DMS79 treated with DMSO at 0.1 percent for 48 hours (cell line): ENCODE results near the gene BAZ1B.
"Not testable (repeated sequence)": the region's sequence is repeated elsewhere in the genome, so short reads cannot be mapped to it uniquely, and the experiment has no call there.

Source experiments
- DNase-seq: peaks from one replicate; lab custom pipeline; 2025; lab: John Stamatoyannopoulos, UW

BAZ1B gene, protein sequence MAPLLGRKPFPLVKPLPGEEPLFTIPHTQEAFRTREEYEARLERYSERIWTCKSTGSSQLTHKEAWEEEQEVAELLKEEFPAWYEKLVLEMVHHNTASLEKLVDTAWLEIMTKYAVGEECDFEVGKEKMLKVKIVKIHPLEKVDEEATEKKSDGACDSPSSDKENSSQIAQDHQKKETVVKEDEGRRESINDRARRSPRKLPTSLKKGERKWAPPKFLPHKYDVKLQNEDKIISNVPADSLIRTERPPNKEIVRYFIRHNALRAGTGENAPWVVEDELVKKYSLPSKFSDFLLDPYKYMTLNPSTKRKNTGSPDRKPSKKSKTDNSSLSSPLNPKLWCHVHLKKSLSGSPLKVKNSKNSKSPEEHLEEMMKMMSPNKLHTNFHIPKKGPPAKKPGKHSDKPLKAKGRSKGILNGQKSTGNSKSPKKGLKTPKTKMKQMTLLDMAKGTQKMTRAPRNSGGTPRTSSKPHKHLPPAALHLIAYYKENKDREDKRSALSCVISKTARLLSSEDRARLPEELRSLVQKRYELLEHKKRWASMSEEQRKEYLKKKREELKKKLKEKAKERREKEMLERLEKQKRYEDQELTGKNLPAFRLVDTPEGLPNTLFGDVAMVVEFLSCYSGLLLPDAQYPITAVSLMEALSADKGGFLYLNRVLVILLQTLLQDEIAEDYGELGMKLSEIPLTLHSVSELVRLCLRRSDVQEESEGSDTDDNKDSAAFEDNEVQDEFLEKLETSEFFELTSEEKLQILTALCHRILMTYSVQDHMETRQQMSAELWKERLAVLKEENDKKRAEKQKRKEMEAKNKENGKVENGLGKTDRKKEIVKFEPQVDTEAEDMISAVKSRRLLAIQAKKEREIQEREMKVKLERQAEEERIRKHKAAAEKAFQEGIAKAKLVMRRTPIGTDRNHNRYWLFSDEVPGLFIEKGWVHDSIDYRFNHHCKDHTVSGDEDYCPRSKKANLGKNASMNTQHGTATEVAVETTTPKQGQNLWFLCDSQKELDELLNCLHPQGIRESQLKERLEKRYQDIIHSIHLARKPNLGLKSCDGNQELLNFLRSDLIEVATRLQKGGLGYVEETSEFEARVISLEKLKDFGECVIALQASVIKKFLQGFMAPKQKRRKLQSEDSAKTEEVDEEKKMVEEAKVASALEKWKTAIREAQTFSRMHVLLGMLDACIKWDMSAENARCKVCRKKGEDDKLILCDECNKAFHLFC (N-terminal part only)

DNA sequence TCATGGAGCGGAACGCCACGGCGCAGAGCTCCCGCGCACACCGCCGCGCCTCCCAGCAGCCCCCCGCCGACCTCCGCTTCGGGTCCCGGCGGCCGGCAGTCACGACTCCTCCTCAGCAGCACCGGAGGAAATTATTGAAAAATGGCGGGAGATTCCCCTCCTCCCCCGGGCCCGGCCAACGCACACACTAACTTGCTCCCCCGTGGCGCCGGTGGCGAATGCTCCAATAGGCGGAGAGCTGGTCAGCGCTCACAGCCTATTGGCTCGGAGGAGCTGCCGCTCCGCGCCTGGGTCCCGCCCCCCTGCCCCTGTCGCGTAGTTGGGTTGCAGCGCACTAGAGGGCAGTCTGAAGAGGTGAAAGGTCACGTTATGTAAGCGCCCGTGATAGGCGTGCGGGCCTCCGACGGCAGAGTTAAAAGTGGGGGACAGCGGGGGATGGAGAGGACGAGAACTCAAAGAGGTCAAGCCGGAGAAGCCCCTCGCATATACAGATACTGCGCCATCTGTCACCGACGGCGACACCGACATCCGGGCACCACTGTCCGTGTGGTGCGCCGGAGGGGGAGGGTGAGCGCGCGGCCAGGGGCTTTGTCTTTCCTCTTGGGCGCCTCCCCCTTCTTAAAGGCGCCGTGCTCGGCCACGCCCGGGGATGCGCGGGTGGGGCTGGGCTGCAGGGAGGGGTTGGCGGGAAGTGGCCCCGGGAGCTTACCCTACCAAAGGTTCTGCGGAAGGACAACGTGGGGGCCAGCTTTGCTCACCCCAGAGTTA lies at the start of gene BAZ1B:
Gene BAZ1B (minus strand): TSS at position 189 of the 768 bp plus-strand sequence. CDS start 360 bp downstream, outside the sequence.
- peak; percentile 98 for DNase-seq

DNA sequence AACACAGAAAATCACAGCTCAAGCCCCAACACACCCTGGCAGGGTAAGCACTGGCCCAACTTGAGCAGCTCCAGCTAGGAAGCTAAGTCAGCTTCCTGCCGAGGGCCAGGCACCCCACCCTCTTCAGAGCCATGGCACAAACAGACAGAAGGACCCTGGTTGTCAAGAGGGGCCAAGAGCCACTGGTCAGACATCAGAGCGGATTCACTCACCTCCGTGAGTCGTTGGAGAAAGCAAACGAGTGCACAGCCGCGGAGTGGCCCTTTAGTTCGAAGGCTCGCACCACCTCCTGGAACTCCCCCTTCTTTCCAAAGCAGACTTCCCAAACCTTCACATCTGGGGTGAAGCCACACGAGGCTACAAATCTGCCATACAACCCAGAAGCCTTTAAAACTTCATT lies 48.9 kb upstream of the BAZ1B start:
- no peak for DNase-seq

DNA sequence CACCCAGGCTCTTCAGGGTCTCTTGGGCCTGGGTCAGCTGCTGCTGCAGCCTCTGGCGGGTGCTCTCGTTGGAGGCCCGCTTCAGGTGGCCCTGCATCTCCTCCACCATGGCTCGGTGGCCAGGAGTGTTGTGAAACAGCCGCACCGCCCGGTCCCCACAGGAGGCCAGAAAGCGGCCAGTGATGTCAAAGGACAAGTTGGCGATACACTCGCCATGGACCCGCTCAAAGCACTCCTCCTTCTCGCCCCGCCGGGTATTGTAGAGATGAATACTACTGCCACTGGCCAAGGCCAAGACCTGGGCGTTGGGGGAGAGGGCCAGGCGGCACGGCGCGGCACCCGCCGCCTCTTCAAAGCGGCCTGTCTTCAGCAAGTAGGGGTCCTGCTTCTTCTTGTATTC lies 48.4 kb upstream of the BAZ1B start:
- no peak for DNase-seq

DNA sequence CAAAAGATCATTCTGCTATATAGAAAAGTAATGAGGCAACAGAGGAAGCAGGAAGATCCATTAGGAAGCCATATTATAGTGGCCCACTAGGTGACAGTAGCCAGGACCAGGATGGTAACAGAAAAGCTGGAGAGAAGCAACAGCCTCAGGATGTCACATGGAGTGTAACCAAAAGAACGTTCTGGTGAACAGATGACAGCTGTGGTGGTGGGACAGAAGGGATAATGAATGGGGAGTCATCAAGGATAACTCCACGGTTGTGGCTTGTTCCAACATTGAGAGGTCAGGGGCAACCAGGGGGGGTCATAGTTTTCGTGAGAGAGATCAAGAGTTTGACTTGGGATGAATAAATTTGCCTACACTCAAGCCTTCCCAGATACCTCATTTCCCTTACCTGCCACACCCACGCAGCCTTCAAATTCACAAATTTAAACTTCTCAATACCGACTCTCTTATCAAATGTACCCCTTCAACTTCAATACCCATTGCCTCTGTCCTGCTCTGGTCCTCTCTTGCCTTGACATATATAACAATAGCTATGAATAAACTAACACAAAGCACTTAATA lies 47.0 kb upstream of the BAZ1B start:
- no peak for DNase-seq

DNA sequence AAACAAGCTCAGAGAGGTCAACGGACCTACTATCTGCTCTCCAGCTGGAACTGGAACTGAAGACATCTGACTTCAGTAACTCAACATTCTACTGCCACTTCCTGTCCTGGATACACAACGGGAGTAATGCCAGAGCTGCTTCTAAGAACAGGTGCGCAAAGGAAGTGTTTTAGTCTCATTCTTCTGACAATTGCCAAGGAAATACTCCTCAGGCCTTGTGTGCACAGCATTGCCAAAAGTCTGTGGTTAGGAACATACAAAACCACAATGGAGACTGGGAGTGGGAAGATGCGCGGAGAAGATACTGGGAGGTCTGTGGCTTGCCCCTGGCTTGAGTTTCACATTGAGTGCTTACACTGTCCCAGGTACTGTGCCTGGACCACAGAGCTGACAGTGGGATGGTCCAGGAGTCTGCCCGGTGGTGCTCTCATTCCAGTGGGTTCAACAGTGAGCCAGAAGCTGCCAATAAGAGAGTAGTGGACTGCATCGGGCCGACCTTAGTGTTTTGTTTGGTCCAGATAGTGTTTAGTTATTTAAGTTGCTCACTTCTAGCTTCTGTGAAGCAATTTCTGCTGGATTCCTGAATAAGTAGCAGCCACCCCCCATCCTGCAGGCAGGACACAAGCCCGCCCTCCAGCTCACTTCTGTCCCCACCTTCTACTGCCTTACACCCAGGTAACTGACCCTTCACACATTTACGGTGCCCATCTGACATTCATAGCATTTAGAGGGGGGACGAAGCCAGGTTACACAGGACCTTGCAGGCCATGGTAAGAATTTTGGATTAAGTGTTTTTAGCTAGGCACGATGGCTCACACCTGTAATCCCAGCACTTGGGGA lies 46.0 kb upstream of the BAZ1B start:
- no peak for DNase-seq

DNA sequence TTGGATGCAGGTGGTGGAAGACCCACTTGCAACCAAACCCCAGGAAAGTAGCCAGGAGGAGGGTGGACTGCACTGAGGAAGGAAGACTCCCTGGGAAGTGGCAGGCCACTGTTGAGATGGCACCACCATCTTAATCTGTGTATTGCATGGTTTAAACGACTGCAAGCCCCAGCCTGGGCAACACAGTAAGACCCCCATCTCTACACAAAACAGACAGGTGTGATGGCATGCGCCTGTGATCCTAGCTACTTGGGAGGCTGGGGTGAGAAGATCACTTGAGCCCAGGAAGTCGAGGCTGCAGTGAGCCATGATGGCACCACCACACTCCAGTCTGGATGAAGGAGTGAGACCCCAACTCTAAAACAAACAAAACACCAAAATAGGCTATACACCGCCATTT lies 45.0 kb upstream of the BAZ1B start:
- no peak for DNase-seq

DNA sequence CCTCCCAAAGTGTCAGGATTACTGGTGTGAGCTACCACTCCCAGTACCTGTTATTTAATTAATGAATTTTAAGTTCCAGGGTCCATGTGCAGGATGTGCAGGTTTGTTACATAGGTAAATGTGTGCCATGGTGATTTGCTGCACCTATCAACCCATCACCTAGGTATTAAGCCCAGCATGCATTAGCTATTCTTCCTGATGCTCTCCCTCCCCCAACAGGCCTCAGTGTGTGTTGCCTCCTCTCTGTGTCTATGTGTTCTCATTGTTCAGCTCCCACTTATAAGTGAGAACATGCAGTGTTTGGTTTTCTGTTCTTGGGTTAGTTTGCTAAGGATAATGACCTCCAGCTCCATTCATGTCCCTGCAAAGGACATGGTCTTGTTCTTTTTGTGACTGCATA lies 44.3 kb upstream of the BAZ1B start:
- not testable (repeated sequence) for DNase-seq

DNA sequence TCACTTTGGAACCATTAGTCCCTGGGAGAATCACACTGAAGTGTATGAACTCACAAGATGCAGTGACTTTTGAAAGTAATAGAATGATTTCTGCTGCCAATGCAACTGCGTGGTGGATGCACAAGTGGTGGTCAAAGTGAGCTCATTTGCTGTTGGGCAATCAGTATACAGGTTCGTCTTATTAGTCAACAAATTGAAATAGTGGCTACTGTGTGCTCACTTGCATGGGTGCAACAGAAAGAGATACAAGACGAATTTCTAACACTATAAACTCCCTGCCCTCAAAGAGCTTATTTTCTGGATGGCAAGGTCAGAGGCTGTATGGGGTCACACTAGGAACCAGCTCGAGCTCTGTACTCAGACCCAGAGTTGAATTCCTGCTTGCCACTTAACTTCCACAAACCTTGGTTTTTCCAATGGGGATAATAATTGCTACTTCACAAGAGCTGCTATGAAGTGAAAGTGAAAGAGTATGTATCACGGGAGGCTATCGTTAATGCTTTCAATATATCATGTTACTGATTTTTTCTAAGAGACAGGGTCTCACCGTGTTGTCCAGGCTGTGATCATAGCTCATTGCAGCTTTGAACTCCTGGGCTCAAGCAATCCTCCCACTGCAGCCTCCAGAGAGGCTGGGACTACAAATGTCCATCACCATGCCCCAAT lies 43.7 kb upstream of the BAZ1B start:
- DNase-seq = no peak

DNA sequence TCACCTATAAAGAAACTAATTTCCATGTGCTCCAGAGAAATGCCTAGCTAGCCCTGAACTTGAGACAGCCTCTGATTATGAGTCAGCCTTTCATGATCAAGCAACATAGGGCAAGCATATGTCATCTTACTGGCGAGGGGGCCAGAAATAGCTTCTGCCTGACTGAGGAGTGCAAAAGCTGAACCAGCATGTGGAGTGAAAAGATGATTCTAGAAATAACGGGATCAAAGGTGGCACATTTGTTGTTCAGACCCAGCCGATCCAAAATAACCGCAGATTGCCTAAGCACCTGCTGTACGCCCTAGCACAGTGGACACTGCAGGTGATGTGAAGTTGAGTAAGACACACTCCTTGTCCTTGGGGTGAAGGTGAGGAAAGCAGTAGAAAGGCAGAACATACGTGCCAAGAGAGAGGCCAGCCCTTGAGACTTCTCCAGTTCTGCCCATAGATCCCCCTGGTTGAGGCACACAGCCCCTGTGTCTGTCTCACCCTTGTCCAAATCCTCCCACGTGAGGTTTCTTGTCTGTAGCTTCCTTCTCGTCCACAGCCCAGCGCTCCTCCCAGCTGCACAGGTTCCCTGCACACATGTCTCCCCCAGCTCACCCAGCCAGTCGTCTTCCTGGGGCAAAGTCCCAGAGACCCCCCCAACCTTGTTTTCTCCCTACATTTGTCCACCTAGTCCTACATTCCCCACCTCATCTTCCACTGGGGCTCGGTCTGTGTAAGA lies 38.2 kb upstream of the BAZ1B start:
- no peak for DNase-seq

DNA sequence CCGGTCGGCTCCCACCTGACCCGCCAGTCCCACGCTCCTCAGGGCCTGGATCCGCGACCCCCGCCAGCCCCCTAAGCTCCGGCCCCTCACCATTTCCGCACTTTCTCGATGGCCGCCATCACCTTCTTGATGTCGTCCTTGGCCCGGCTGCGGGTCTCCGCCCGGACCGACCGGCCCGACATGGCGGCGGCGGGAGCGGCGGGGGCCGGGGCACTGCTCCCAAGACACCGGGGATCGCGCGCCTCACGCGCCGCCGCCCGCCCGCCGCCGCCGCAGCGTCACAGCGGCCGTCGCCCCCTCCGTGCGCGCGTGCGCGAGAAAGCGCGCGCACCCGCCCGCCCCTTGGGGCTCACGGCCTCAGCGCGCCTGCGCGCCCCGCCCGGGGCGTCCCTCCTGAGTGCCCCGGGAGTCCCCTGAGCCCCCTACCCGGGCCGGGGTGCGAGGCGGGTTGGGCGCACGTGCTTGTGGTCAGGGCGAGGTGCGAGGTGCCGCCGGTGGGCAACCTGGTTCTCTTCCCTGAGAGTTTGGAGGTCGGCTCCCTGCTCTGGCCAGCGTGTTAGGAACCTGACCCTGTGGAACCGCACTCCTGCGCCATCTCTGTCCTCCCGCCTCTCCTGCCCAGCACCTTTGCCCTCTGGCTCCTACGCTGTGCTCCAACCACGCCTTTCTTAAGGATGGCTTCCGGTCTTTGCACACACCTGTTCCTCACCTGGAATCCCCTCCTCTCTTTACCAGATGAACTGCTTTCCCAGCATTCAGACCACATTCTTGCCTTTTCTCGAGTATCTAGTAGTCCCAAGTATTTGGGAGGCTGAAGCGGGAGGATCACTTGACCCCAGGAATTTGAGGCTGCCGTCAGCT lies 35.5 kb upstream of the BAZ1B start, which contains the start of gene BCL7B:
Gene BCL7B (minus strand): TSS at position 294 of the 861 bp plus-strand sequence. CDS start 112 bp downstream, at position 182.
- peak; percentile 57 for DNase-seq

DNA sequence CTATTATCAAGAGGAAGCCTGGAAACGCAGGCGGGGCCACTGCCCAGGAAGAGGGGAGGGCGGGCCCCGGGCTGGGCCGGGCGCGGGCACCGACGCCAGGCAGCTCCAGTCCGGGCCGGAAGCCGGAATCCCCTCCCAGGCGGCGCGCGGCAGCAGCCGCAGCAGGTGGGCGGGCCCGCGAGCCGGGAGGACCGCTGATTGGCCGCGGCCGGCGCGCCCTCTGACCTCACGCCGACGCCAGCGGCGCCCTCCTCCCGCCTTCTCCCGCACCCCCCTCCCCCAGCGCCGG lies 35.0 kb upstream of the BAZ1B start:
- peak; percentile 82 for DNase-seq

DNA sequence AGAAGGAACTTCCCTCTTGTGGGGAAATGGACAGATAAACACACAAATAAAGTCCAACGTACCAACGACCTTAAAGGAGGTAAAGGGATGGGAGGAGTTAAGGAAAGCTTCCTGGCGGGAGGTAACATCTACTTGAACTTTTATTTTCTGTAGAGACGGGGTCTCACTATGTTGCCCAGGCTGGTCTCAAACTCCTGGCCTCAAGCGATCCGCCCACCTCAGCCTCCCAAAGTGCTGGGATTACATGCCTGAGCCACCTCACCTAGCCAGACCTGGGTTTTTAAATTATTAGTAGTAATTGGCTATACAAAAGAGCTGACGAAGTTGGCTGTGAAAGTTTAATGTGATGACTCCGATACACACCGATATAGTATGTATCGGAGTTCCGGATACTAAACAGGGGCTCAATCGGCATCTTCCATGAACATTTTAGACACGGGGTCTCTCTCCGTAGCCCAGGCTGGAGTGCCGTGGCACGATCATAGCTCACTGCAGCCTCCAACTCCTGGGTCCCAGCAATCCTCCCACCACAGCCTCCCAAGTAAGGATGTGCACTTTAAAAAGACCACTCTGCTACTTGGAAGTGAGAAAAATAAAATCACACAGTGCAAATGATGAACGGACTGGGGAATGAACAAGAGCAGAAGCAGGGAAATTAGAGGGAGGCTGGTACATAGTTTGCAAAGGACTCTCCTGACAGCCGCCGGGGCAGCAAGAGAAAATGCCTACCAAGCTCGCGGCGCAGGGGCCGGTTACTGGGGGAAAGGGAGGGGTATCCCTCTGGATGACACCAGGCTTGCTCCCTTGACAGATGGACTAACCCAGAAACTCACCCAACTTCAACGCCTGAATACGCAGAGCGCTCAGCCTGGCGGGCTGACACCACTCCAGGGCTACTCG lies 34.4 kb upstream of the BAZ1B start:
- DNase-seq = no peak

DNA sequence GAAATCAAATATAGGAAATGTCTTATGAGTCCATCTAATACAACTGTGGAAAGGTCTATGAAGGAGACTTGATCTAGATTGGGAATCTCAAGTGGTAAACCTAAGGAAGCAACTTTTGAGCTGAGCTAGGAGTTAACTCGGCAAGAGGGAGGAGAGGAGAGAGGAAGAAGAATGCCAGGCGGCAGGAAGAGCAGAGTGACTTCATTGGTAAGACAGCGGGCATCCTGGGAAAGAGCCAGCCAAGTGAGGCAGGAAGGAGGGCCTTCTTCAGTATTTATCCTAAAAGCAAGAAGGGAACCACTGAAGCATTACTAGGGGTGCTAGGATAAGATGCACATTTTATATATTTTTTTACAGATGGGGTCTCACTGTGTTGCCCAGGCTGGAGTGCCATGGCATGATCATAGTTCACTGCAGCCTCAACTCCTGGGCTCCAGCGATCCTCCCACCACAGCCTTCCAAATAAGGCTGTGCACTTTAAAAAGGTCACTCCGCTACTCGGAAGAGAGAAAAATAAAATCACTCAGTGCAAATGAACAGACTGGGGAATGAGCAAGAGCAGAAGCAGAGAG lies 33.4 kb upstream of the BAZ1B start:
- no peak for DNase-seq

DNA sequence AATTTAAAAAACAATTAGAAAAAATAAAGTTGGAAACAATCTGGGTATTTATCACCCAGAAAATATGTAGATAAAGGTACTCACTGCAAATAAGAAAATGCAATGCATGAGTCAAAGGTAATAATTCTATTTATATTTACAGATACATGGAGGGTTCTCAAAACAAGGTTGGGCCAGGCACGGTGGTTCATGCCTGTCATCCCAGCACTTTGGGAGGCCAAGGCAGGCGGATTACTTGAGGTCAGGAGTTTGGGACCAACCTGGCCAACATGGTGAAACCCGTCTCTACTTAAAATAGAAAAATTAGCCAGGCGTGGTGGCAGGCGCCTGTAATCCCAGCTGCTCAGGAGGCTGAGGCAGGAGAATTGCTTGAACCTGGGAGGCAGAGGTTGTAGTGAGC lies 28.0 kb upstream of the BAZ1B start:
- DNase-seq = not testable (repeated sequence)

DNA sequence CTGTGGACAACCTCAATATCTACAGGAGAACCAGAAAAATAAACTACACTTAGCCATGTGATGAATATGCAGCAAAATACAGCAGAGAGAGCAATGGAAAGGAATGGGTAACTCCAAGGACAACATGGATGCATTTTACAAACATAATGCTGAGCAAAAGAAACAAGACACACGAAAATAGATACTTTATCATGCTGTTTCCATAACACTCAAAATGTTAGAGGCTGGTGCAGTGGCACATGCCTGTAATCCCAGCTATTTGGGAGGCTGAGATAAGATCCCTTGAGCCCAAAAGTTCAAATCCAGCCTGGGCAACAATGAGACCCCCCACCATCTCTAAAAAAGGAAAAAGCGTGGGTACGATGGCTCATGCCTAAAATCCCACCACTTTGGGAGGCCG lies 27.1 kb upstream of the BAZ1B start:
- no peak for DNase-seq

DNA sequence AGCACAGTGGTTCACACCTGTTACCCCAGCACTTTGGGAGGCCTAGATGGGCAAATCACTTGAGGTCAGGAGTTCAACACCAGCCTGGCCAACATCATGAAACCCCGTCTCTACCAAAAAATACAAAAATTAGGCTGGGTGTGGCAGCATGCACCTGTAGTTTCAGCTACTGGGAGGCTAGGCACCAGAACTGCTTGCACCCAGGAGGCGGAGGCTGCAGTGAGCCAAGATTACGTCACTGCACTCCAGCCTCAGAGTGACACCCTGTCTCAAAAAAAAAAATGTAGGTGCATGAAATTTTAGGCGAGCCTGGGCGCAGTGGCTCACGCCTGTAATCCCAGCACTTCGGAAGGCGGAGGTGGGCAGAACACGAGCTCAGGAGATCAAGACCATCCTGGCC lies 25.7 kb upstream of the BAZ1B start:
- DNase-seq = no peak

DNA sequence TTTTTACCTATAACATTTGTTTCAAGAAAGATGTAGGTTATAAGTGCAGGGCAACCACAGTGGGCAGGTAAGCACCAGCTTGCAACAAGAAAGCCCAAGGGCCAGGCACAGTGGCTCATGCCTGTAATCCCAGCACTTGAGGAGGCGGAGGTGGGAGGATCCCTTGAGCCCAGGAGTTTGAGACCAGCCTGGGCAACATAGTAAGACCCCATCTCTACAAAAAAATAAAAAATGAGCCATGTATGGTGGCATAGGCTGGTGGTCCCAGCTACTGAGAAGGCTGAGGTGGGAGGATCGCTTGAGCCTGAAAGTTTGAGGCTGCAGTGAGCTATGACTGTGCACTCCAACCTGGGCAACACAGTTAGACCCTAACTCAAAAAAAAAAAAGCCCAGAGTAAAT lies 22.6 kb upstream of the BAZ1B start:
- no peak for DNase-seq
